ENCODE measurements around the gene ARV1. TPM values are rescaled to one million over a fixed set of nuclear protein-coding genes. Genes with fewer than 3 reads are reported as not detected.
"Not testable (repeated sequence)": the region's sequence is repeated elsewhere in the genome, so short reads cannot be mapped to it uniquely, and the experiment has no call there.

Gene ARV1
- total and polyA plus RNA-seq, 7 experiments from 2014 or later: 5.6 to 35.8 (median 12.3) TPM

- ATAC-seq (no peak), DNase-seq (no peak)
- Mint-ChIP-seq H3K36me3 (peaks cover 0 to 5% (median 0%) of the 10 kb centered on the region in 5 donors), H3K4me3 (no peak overlapping the region), H3K27ac (peak overlapping the region in 1 of 9 donors; percentile 1), H3K4me1 (peaks cover 6 to 15% (median 10%) of the 10 kb centered on the region in 7 donors), H3K27me3 (peaks cover 6 to 70% (median 16%) of the 10 kb centered on the region in 5 donors), H3K9me3 (peaks cover 0 to 10% (median 3%) of the 10 kb centered on the region in 11 donors)
- intact Hi-C loops (cut with micrococcal nuclease): loop anchor here (10.0 kb wide), 3 partner anchors 290 to 560 kb away; partner anchors contain the start of genes COG2 (in 1 of the 2), EXOC8 (in 1 of the 2) and SPRTN (in 1 of the 2)
- Histone ChIP-seq H3K9me3 (ENCODE audit: control insufficient read depth in 2 of 3, low read length in 3 of 3) (no peaks in the 10 kb centered on the region), H3K4me1 (ENCODE audit: control insufficient read depth in 2 of 2, insufficient read depth in 2 of 2, low read length in 2 of 2) (no peaks in the 10 kb centered on the region), H3K4me3 (ENCODE audit: low read length) (no peak overlapping the region), H3K27ac (ENCODE audit: low read depth, low read length) (no peak overlapping the region), H3K27me3 (ENCODE audit: control insufficient read depth in 2 of 2, insufficient read depth in 2 of 2, low read length in 2 of 2) (no peaks in the 10 kb centered on the region), H3K36me3 (ENCODE audit: control insufficient read depth in 2 of 3, insufficient read depth in 3 of 3, low read length in 3 of 3) (peaks cover 0 to 2% (median 0%) of the 10 kb centered on the region in 3 experiments)
- POLR2A ChIA-PET: interaction anchor here (0.6 to 1.1 kb wide), 2 partner anchors 49 to 195 kb away, joined by 4 to 14 read pairs; no protein-coding TSS in a partner anchor
- CTCF ChIA-PET: interaction anchor here (0.6 kb wide), 1 partner anchor 158 kb away, joined by 4 read pairs; no protein-coding TSS in a partner anchor
Observed at GRCh38 chr1:231045286-231045685, 66.4 kb downstream of the ARV1 start.

GRCh38 chr1:231045921-231046729 lies 67.2 kb downstream of the ARV1 start:
- intact Hi-C loops (cut with micrococcal nuclease): loop anchor here (10.0 kb wide), 3 partner anchors 289 to 559 kb away; partner anchors contain the start of genes COG2 (in 1 of the 2), EXOC8 (in 1 of the 2) and SPRTN (in 1 of the 2)
- H3K4me3 ChIP-seq (ENCODE audit: low read length); H3K9me3 ChIP-seq (ENCODE audit: control insufficient read depth in 2 of 3, low read length in 3 of 3); DNase-seq; H3K27ac ChIP-seq (ENCODE audit: low read depth, low read length); H3K36me3 ChIP-seq (ENCODE audit: control insufficient read depth in 2 of 3, insufficient read depth in 3 of 3, low read length in 3 of 3); H3K36me3 Mint-ChIP-seq; H3K4me3 Mint-ChIP-seq; H3K27me3 ChIP-seq (ENCODE audit: control insufficient read depth in 2 of 2, insufficient read depth in 2 of 2, low read length in 2 of 2); ATAC-seq; H3K27ac Mint-ChIP-seq; H3K4me1 ChIP-seq (ENCODE audit: control insufficient read depth in 2 of 2, insufficient read depth in 2 of 2, low read length in 2 of 2): not testable (repeated sequence)
- Mint-ChIP-seq H3K9me3 (peaks cover 0 to 10% (median 3%) of the 10 kb centered on the region in 11 donors), H3K27me3 (peaks cover 6 to 70% (median 16%) of the 10 kb centered on the region in 5 donors), H3K4me1 (peaks cover 5 to 11% (median 9%) of the 10 kb centered on the region in 7 donors)
- CTCF ChIA-PET: interaction anchor here (0.6 kb wide), 1 partner anchor 157 kb away, joined by 4 read pairs; no protein-coding TSS in a partner anchor
- POLR2A ChIA-PET: interaction anchor here (1.1 kb wide), 1 partner anchor 48 kb away, joined by 4 read pairs; no protein-coding TSS in a partner anchor

- H3K27me3 Mint-ChIP-seq: peaks cover 6 to 62% (median 16%) of the 10 kb centered on the region in 5 donors
- no peak overlapping the region for H3K27ac ChIP-seq (ENCODE audit: low read depth, low read length)
- H3K36me3 ChIP-seq (ENCODE audit: control insufficient read depth in 2 of 3, insufficient read depth in 3 of 3, low read length in 3 of 3): no peaks in the 10 kb centered on the region
- no peak for ATAC-seq
- ChIA-PET CTCF (no interaction called here), POLR2A (no interaction called here)
- no peaks in the 10 kb centered on the region for H3K27me3 ChIP-seq (ENCODE audit: control insufficient read depth in 2 of 2, insufficient read depth in 2 of 2, low read length in 2 of 2)
- H3K4me1 ChIP-seq (ENCODE audit: control insufficient read depth in 2 of 2, insufficient read depth in 2 of 2, low read length in 2 of 2): no peaks in the 10 kb centered on the region
- DNase-seq: no peak
- no peak overlapping the region for H3K4me3 ChIP-seq (ENCODE audit: low read length)
- intact Hi-C loops (cut with micrococcal nuclease): loop anchor here (10.0 kb wide), 3 partner anchors 288 to 558 kb away; partner anchors contain the start of genes COG2 (in 1 of the 2), EXOC8 (in 1 of the 2) and SPRTN (in 1 of the 2)
- peaks cover 0 to 5% (median 0%) of the 10 kb centered on the region in 5 donors for H3K36me3 Mint-ChIP-seq
- peaks cover 0 to 7% (median 4%) of the 10 kb centered on the region in 7 donors for H3K4me1 Mint-ChIP-seq
- no peaks in the 10 kb centered on the region for H3K9me3 ChIP-seq (ENCODE audit: control insufficient read depth in 2 of 3, low read length in 3 of 3)
- peaks cover 0 to 10% (median 3%) of the 10 kb centered on the region in 11 donors for H3K9me3 Mint-ChIP-seq
- no peak overlapping the region for H3K4me3 Mint-ChIP-seq
- H3K27ac Mint-ChIP-seq: peak overlapping the region in 1 of 9 donors; percentile 21
Observed at GRCh38 chr1:231046730-231047395, 68.0 kb downstream of the ARV1 start.

- H3K4me3 Mint-ChIP-seq; H3K27me3 ChIP-seq (ENCODE audit: control insufficient read depth in 2 of 2, insufficient read depth in 2 of 2, low read length in 2 of 2); H3K4me1 Mint-ChIP-seq; ATAC-seq; H3K4me3 ChIP-seq (ENCODE audit: low read length); CTCF ChIA-PET; H3K27ac ChIP-seq (ENCODE audit: low read depth, low read length); DNase-seq; H3K36me3 ChIP-seq (ENCODE audit: control insufficient read depth in 2 of 3, insufficient read depth in 3 of 3, low read length in 3 of 3); H3K4me1 ChIP-seq (ENCODE audit: control insufficient read depth in 2 of 2, insufficient read depth in 2 of 2, low read length in 2 of 2); POLR2A ChIA-PET; H3K9me3 ChIP-seq (ENCODE audit: control insufficient read depth in 2 of 3, low read length in 3 of 3); H3K36me3 Mint-ChIP-seq: not testable (repeated sequence)
- intact Hi-C loops (cut with micrococcal nuclease): loop anchor here (10.0 kb wide), 3 partner anchors 287 to 557 kb away; partner anchors contain the start of genes COG2 (in 1 of the 2), EXOC8 (in 1 of the 2) and SPRTN (in 1 of the 2)
- H3K9me3 Mint-ChIP-seq: peaks cover 0 to 10% (median 3%) of the 10 kb centered on the region in 11 donors
- peak overlapping the region in 1 of 9 donors; percentile 56 for H3K27ac Mint-ChIP-seq
- H3K27me3 Mint-ChIP-seq: peaks cover 6 to 56% (median 16%) of the 10 kb centered on the region in 5 donors
Observed at GRCh38 chr1:231047529-231047928, 68.6 kb downstream of the ARV1 start.

GRCh38 chr1:231048419-231048818 lies 69.5 kb downstream of the ARV1 start:
- H3K27ac ChIP-seq (ENCODE audit: low read depth, low read length); H3K27me3 ChIP-seq (ENCODE audit: control insufficient read depth in 2 of 2, insufficient read depth in 2 of 2, low read length in 2 of 2); H3K4me1 ChIP-seq (ENCODE audit: control insufficient read depth in 2 of 2, insufficient read depth in 2 of 2, low read length in 2 of 2); ATAC-seq; H3K36me3 ChIP-seq (ENCODE audit: control insufficient read depth in 2 of 3, insufficient read depth in 3 of 3, low read length in 3 of 3); POLR2A ChIA-PET; H3K4me3 Mint-ChIP-seq; DNase-seq; H3K4me3 ChIP-seq (ENCODE audit: low read length); H3K9me3 ChIP-seq (ENCODE audit: control insufficient read depth in 2 of 3, low read length in 3 of 3); H3K27ac Mint-ChIP-seq; CTCF ChIA-PET; H3K36me3 Mint-ChIP-seq: not testable (repeated sequence)
- Mint-ChIP-seq H3K27me3 (peaks cover 9 to 48% (median 16%) of the 10 kb centered on the region in 5 donors), H3K4me1 (peaks cover 0 to 14% (median 10%) of the 10 kb centered on the region in 7 donors), H3K9me3 (peaks cover 0 to 10% (median 3%) of the 10 kb centered on the region in 11 donors)
- intact Hi-C loops (cut with micrococcal nuclease): loop anchor here (10.0 kb wide), 3 partner anchors 286 to 556 kb away; partner anchors contain the start of genes COG2 (in 1 of the 2), EXOC8 (in 1 of the 2) and SPRTN (in 1 of the 2)
